ENCODE results near the gene DMXL2.

- TF ChIP-seq SIN3A (IDR thresholded peaks at IDR 0.05; ENCODE audit: borderline replicate concordance, insufficient read depth, low read depth, low read length) (no peak), CTCF (IDR thresholded peaks at IDR 0.05) (no peak), POLR2AphosphoS5 (IDR thresholded peaks at IDR 0.05; ENCODE audit: low read depth, low read length) (no peak), REST (IDR thresholded peaks at IDR 0.05; ENCODE audit: insufficient read depth in 1 of 2, low read depth in 2 of 2, low read length in 1 of 2) (no peak), TCF7L2 (IDR thresholded peaks at IDR 0.05; ENCODE audit: low read depth, low read length) (no peak)
Observed at GRCh38 chr15:51425517-51426040, 197.0 kb downstream of the DMXL2 start.

Data from Panc1 (cell line).